HL-60 (cell line): ENCODE measurements around the gene MPHOSPH8.

Experiments
- CTCF ChIP-seq: IDR thresholded peaks from one replicate; pipeline ENCODE4 v1.5.1; 2011; ENCODE audit warnings: low read length, control low read depth, inconsistent platforms; ENCODE audit not compliant: insufficient read depth
- POLR2AphosphoS5 ChIP-seq: IDR thresholded peaks from 2 replicates; pipeline ENCODE4 v1.6.1; 2012; ENCODE audit warnings: low read depth

- TF ChIP-seq CTCF = no peak
- TF ChIP-seq POLR2AphosphoS5 = no peak
Measured at GRCh38 chr13:19695829-19696228, 62.4 kb downstream of the MPHOSPH8 start.
